HepG2 (cell line): Measurements from ENCODE around the gene TM2D3. TPM values are rescaled to one million over a fixed set of nuclear protein-coding genes. Genes with fewer than 3 reads are reported as not detected.
A peak's percentile ranks its signal among the peaks of the same experiment; 100 is the strongest.

Experiments
- EHMT2 ChIP-seq: fragments of 200-600 bp; sonication (generic); IDR thresholded peaks from 2 replicates; pipeline ENCODE4 v1.7.0; 2017; ENCODE audit warnings: antibody characterized with exemption, low read depth, low read length, borderline replicate concordance
- ETV5 ChIP-seq: IDR thresholded peaks from 2 replicates; pipeline ENCODE4 v1.6.1; 2018; ENCODE audit warnings: missing biosample characterization, missing genetic modification reagents, inconsistent platforms, borderline replicate concordance
- HNF4G ChIP-seq, 2 experiments: sonication (generic) in 1 of 2; formaldehyde crosslinking in 1 of 2; IDR thresholded peaks; 2 replicates each; pipeline versions ENCODE4 v1.4.0 to v1.6.1; 2011 to 2020; ENCODE audit warnings: borderline replicate concordance in 2 of 2, low read depth in 2 of 2, mild to moderate bottlenecking in 2 of 2, low read length in 1 of 2, missing genetic modification reagents in 1 of 2, moderate library complexity in 1 of 2
- HOXA3 ChIP-seq: sonication (generic); formaldehyde crosslinking; IDR thresholded peaks from 2 replicates; pipeline ENCODE4 v1.5.0; 2020; ENCODE audit warnings: missing genetic modification reagents
- KLF13 ChIP-seq: sonication (generic); formaldehyde crosslinking; IDR thresholded peaks from 2 replicates; pipeline ENCODE4 v1.4.0; 2020; ENCODE audit warnings: mild to moderate bottlenecking, missing genetic modification reagents
- MTF1 ChIP-seq: sonication (generic); formaldehyde crosslinking; IDR thresholded peaks from 2 replicates; pipeline ENCODE4 v1.5.0; 2020; ENCODE audit warnings: missing genetic modification reagents
- MXD3 ChIP-seq: IDR thresholded peaks from 2 replicates; pipeline ENCODE4 v1.6.1; 2016; ENCODE audit warnings: mild to moderate bottlenecking, missing biosample characterization, missing genetic modification reagents
- PCBP1 ChIP-seq: fragments of 200-400 bp; formaldehyde crosslinking; IDR thresholded peaks from 2 replicates; pipeline ENCODE4 v1.6.1; 2017; ENCODE audit warnings: mild to moderate bottlenecking, low read depth, low read length, borderline replicate concordance
- PHF20 ChIP-seq: sonication (generic); formaldehyde crosslinking; IDR thresholded peaks from 2 replicates; pipeline ENCODE4 v1.5.0; 2020; ENCODE audit warnings: mild to moderate bottlenecking, missing genetic modification reagents
- PTBP1 ChIP-seq: fragments of 200-400 bp; formaldehyde crosslinking; IDR thresholded peaks from 2 replicates; pipeline ENCODE4 v1.6.1; 2018; ENCODE audit warnings: low read length, low read depth; ENCODE audit not compliant: poor library complexity, severe bottlenecking
- SALL1 ChIP-seq: sonication (generic); formaldehyde crosslinking; IDR thresholded peaks from 2 replicates; pipeline ENCODE4 v1.8.0; 2022; ENCODE audit warnings: mild to moderate bottlenecking, missing genetic modification reagents
- SALL2 ChIP-seq: sonication (generic); formaldehyde crosslinking; IDR thresholded peaks from 2 replicates; pipeline ENCODE4 v1.8.1; 2023; ENCODE audit warnings: mild to moderate bottlenecking, missing genetic modification reagents, inconsistent platforms
- TEAD3 ChIP-seq: optimal IDR thresholded peaks from 2 replicates; pipeline ENCODE3; 2016; ENCODE audit warnings: borderline replicate concordance
- TSC22D2 ChIP-seq: sonication (generic); formaldehyde crosslinking; IDR thresholded peaks from 2 replicates; pipeline ENCODE4 v1.5.1; 2020; ENCODE audit warnings: missing genetic modification reagents, mild to moderate bottlenecking, borderline replicate concordance
- ZFP62 ChIP-seq: sonication (generic); formaldehyde crosslinking; IDR thresholded peaks from 2 replicates; pipeline ENCODE4 v1.4.0; 2020; ENCODE audit warnings: missing genetic modification reagents
- ZNF121 ChIP-seq: sonication (generic); formaldehyde crosslinking; IDR thresholded peaks from 2 replicates; pipeline ENCODE4 v1.5.0; 2020; ENCODE audit warnings: mild to moderate bottlenecking, missing genetic modification reagents
- ZNF160 ChIP-seq: sonication (generic); formaldehyde crosslinking; IDR thresholded peaks from 2 replicates; pipeline ENCODE4 v1.8.0; 2022; ENCODE audit warnings: mild to moderate bottlenecking, inconsistent platforms, missing genetic modification reagents
- ZNF337 ChIP-seq: sonication (generic); formaldehyde crosslinking; IDR thresholded peaks from 2 replicates; pipeline ENCODE4 v1.5.1; 2020; ENCODE audit warnings: missing genetic modification reagents, low read depth, mild to moderate bottlenecking, borderline replicate concordance
- ZNF350 ChIP-seq: sonication (generic); formaldehyde crosslinking; IDR thresholded peaks from 2 replicates; pipeline ENCODE4 v1.4.0; 2020; ENCODE audit warnings: mild to moderate bottlenecking, low read depth, missing genetic modification reagents, borderline replicate concordance
- ZNF547 ChIP-seq: sonication (generic); formaldehyde crosslinking; IDR thresholded peaks from 2 replicates; pipeline ENCODE4 v1.5.1; 2020; ENCODE audit warnings: mild to moderate bottlenecking, missing genetic modification reagents
- ZNF570 ChIP-seq: sonication (generic); formaldehyde crosslinking; IDR thresholded peaks from 2 replicates; pipeline ENCODE4 v1.4.0; 2020; ENCODE audit warnings: mild to moderate bottlenecking, missing genetic modification reagents, borderline replicate concordance
- ZNF83 ChIP-seq: sonication (generic); formaldehyde crosslinking; IDR thresholded peaks from 2 replicates; pipeline ENCODE4 v1.4.0; 2020; ENCODE audit warnings: missing genetic modification reagents, mild to moderate bottlenecking, borderline replicate concordance
- polyA plus RNA-seq, 8 experiments: library from polyadenylated mRNA; depleted of rRNA in 3 of 8; stranded (reverse) in 7 of 8; unstranded in 1 of 8; fragments of >200 nt; fragmentation: Illumina TruSeq in 4 of 8; extraction: Trizol in 4 of 8; gene quantifications; 2 replicates each; pipeline versions ENCODE4 v1.2.1 to v1.2.3, GENCODE V29; 2011 to 2016; ENCODE audit warnings: low read depth in 4 of 8, missing spikeins in 1 of 8, mixed read lengths in 1 of 8; ENCODE audit not compliant: insufficient read depth in 1 of 8
- total RNA-seq, 5 experiments: library from RNA; depleted of rRNA; stranded (reverse); fragments of >200 nt; fragmentation: Illumina TruSeq; extraction: Trizol; gene quantifications; 2 replicates each; pipeline ENCODE4 v1.2.3, GENCODE V29; 2016; ENCODE audit warnings: low read depth in 1 of 5
- TF ChIP-seq, protein P1 (sequence below): sonication (generic); formaldehyde crosslinking; conservative IDR thresholded peaks from 2 replicates; pipeline ENCODE4 v1.4.0; 2020; ENCODE audit warnings: missing genetic modification reagents
- TF ChIP-seq, protein P2 (sequence below), 2 experiments: sonication (generic) in 1 of 2; formaldehyde crosslinking in 1 of 2; IDR thresholded peaks; 2 replicates each; pipeline versions ENCODE4 v1.5.1 to v1.6.1; 2011 to 2020; ENCODE audit warnings: borderline replicate concordance in 1 of 2, low read depth in 1 of 2, low read length in 1 of 2, mild to moderate bottlenecking in 1 of 2, missing genetic modification reagents in 1 of 2, moderate library complexity in 1 of 2

The TM2D3 gene
- total and polyA plus RNA-seq, 2 of the 13 experiments (the other 11 are each of a cell fraction or from before 2014, with no cell fraction given) = 31.1 to 72.7 TPM

GRCh38 chr15:101613130-101614000 lies 38.8 kb downstream of the TM2D3 start (continued):
- TF ChIP-seq, protein P1, sequence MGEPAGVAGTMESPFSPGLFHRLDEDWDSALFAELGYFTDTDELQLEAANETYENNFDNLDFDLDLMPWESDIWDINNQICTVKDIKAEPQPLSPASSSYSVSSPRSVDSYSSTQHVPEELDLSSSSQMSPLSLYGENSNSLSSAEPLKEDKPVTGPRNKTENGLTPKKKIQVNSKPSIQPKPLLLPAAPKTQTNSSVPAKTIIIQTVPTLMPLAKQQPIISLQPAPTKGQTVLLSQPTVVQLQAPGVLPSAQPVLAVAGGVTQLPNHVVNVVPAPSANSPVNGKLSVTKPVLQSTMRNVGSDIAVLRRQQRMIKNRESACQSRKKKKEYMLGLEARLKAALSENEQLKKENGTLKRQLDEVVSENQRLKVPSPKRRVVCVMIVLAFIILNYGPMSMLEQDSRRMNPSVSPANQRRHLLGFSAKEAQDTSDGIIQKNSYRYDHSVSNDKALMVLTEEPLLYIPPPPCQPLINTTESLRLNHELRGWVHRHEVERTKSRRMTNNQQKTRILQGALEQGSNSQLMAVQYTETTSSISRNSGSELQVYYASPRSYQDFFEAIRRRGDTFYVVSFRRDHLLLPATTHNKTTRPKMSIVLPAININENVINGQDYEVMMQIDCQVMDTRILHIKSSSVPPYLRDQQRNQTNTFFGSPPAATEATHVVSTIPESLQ = no peak
- TF ChIP-seq ZNF350 (CRISPR knock-in tag) (no peak), ZFP62 (CRISPR knock-in tag) (no peak), SALL1 (peak; percentile 78), PTBP1 (no peak), ZNF160 (CRISPR knock-in tag) (0 out of 2 replicates have a peak, but pooled peaks have one; percentile 69), ZNF121 (CRISPR knock-in tag) (0 out of 2 replicates have a peak, but pooled peaks have one; percentile 16), HNF4G (IDR thresholded peaks at IDR 0.05; ENCODE audit: borderline replicate concordance, low read depth, low read length) (peak; percentile 51; the same call in 1 of the 2 replicates), HNF4G (CRISPR knock-in tag; IDR thresholded peaks at IDR 0.05; ENCODE audit: borderline replicate concordance, low read depth) (no peak), TSC22D2 (no peak), SALL2 (CRISPR knock-in tag) (no peak), EHMT2 (no peak), MXD3 (no peak), HOXA3 (CRISPR knock-in tag) (peak; percentile 87), ZNF547 (peak; percentile 84; the same call in 1 of the 2 replicates), ZNF337 (CRISPR knock-in tag) (no peak), KLF13 (CRISPR knock-in tag) (no peak), PCBP1 (no peak), TEAD3 (CRISPR knock-in tag) (no peak), ZNF570 (CRISPR knock-in tag) (no peak), MTF1 (CRISPR knock-in tag) (no peak), ZNF83 (CRISPR knock-in tag) (no peak), ETV5 (CRISPR knock-in tag) (no peak), PHF20 (CRISPR knock-in tag) (peak; percentile 46; the same call in 1 of the 2 replicates)
- TF ChIP-seq, protein P2, sequence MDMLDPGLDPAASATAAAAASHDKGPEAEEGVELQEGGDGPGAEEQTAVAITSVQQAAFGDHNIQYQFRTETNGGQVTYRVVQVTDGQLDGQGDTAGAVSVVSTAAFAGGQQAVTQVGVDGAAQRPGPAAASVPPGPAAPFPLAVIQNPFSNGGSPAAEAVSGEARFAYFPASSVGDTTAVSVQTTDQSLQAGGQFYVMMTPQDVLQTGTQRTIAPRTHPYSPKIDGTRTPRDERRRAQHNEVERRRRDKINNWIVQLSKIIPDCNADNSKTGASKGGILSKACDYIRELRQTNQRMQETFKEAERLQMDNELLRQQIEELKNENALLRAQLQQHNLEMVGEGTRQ (IDR thresholded peaks at IDR 0.05; ENCODE audit: low read depth, low read length) = peak; percentile 77
- TF ChIP-seq, protein P2 (CRISPR knock-in tag; IDR thresholded peaks at IDR 0.05; ENCODE audit: borderline replicate concordance) = peak; percentile 86; the same call in 1 of the 2 replicates
